Astrocyte of the cerebellum (primary cell): ENCODE measurements around the gene PLXNA1.

Experiments used
- DNase-seq: peaks from one replicate; pipeline ENCODE4 v3.0.0-alpha.2; 2011; ENCODE audit warnings: low read depth
- H3K4me3 ChIP-seq: 2 replicates; pipeline ENCODE4 v1.5.1; 2011; ENCODE audit warnings: mild to moderate bottlenecking, low read depth, low read length, moderate library complexity
- CTCF ChIP-seq: IDR thresholded peaks from 2 replicates; pipeline ENCODE4 v1.5.1; 2012; ENCODE audit warnings: low read length, low read depth, moderate library complexity, mild to moderate bottlenecking; ENCODE audit errors: missing control alignments
- in situ Hi-C: cut with HindIII; loops from 2 replicates; pipeline ENCODE4 v1.10.0; 2017; ENCODE audit warnings: low sequenced_read_pairs

Gene PLXNA1

GRCh38 chr3:126952261-126952982, 30.5 kb upstream of the PLXNA1 start:
- in situ Hi-C loops = loop anchor here (5.0 kb wide), 1 partner anchor 105 kb away; no protein-coding TSS in a partner anchor
- H3K4me3 ChIP-seq = no peak overlapping the region
- no peak for DNase-seq
- no peak for TF ChIP-seq CTCF

- H3K4me3 ChIP-seq = no peak overlapping the region
- in situ Hi-C loops = loop anchor here (5.0 kb wide), 1 partner anchor 106 kb away; no protein-coding TSS in a partner anchor
- DNase-seq = no peak
- no peak for TF ChIP-seq CTCF
Observed at GRCh38 chr3:126952983-126953660, 29.8 kb upstream of the PLXNA1 start.

GRCh38 chr3:126954141-126954842, 28.6 kb upstream of the PLXNA1 start:
- DNase-seq = no peak
- no peak overlapping the region for H3K4me3 ChIP-seq
- no peak for TF ChIP-seq CTCF
- in situ Hi-C loops = loop anchor here (5.0 kb wide), 1 partner anchor 107 kb away; no protein-coding TSS in a partner anchor

GRCh38 chr3:126955004-126955790, 27.7 kb upstream of the PLXNA1 start:
- in situ Hi-C loops = no loop called here
- DNase-seq = no peak
- TF ChIP-seq CTCF = no peak
- no peak overlapping the region for H3K4me3 ChIP-seq

GRCh38 chr3:126956361-126956760, 26.6 kb upstream of the PLXNA1 start:
- no peak for TF ChIP-seq CTCF
- no peak for DNase-seq
- in situ Hi-C loops = no loop called here
- no peak overlapping the region for H3K4me3 ChIP-seq
